Heart right ventricle (tissue), 16 donors: ENCODE measurements around the gene OR10AD1. TPM values are rescaled to one million over a fixed set of nuclear protein-coding genes. Genes with fewer than 3 reads are reported as not detected.

Experiments used
- ATAC-seq, 8 donors: fragments of 200-7000 bp; cut with Tn5 transposase; one replicate each; pipeline ENCODE4 v1.9.1; 2020; ENCODE audit warnings: mild to moderate bottlenecking in 8 of 8, moderate library complexity in 8 of 8, moderate number of reproducible peaks in 1 of 8
- DNase-seq, 2 donors: peaks; one replicate each; pipeline ENCODE4 v3.0.0-alpha.2; 2020
- H3K27ac ChIP-seq, 10 donors: fragments of 200-600 bp; sonication (generic) in 2 of 10; one replicate each; pipeline versions ENCODE4 v1.5.0 to v1.8.0; 2020 to 2022; ENCODE audit warnings: mild to moderate bottlenecking in 3 of 10
- H3K27me3 ChIP-seq, 7 donors: fragments of 200-600 bp; one replicate each; pipeline ENCODE4 v1.8.0; 2021 to 2022; ENCODE audit warnings: mild to moderate bottlenecking in 2 of 7
- H3K36me3 ChIP-seq, 9 donors: fragments of 200-600 bp; sonication (generic) in 1 of 9; one replicate each; pipeline versions ENCODE4 v1.5.0 to v1.8.0; 2020 to 2022; ENCODE audit warnings: mild to moderate bottlenecking in 2 of 9
- H3K4me1 ChIP-seq, 9 donors: fragments of 200-600 bp; sonication (generic) in 1 of 9; one replicate each; pipeline versions ENCODE4 v1.5.0 to v1.8.0; 2020 to 2022; ENCODE audit warnings: mild to moderate bottlenecking in 4 of 9
- H3K4me3 ChIP-seq, 10 donors: fragments of 200-600 bp; sonication (generic) in 2 of 10; one replicate each; pipeline versions ENCODE4 v1.5.0 to v1.8.0; 2020 to 2022; ENCODE audit warnings: mild to moderate bottlenecking in 7 of 10, moderate library complexity in 2 of 10
- H3K9me3 ChIP-seq, 11 donors: fragments of 200-600 bp in 10 of 11; sonication (generic) in 2 of 11; one replicate each; pipeline versions ENCODE4 v1.5.0 to v1.8.0; 2013 to 2022; ENCODE audit warnings: mild to moderate bottlenecking in 2 of 11, control low read depth in 1 of 11, moderate library complexity in 1 of 11
- WGBS, 2 donors: extraction: QIAGEN DNeasy Blood & Tissue Kit; methylation state at CpG; one replicate each; pipeline ENCODE4 v1.1.7; 2013; ENCODE audit warnings: inconsistent platforms in 1 of 2; 5-methylcytosine and 5-hydroxymethylcytosine counted together
- intact Hi-C, 10 donors: fragments of 100-400 bp; cut with DNase I; formaldehyde crosslinking; loops; one replicate each; pipeline versions ENCODE4 v1.11.1 to v1.14.2; 2022
- polyA plus RNA-seq, 2 donors: library from polyadenylated mRNA; stranded (reverse); fragments of 200-250 nt; gene quantifications; one replicate each; pipeline ENCODE4 v1.2.3, GENCODE V29; 2013
- total RNA-seq, 10 donors: library from RNA; stranded (reverse); fragmentation: NEBNext Ultra II Directional in 3 of 10; extraction: Animal tissue kit (Norgen Biotek cat#: 25700) in 3 of 10; gene quantifications; one replicate each; pipeline versions ENCODE4 v1.2.1 to v1.2.4, GENCODE V29; 2021 to 2023
- TF ChIP-seq, protein P1 (sequence below), 9 donors: fragments of 200-600 bp; sonication (generic) in 2 of 9; IDR thresholded peaks; one replicate each; pipeline versions ENCODE4 v1.5.0 to v1.8.0; 2021 to 2022; ENCODE audit warnings: antibody characterized with exemption in 9 of 9, mild to moderate bottlenecking in 5 of 9, moderate library complexity in 1 of 9
- donor health status: Arrhythmogenic right ventricular cardiomyopathy.
- donor health status: ischemic (EF 13 %, LVEDD 7.1; RV severe dilation, severe dysfunction).
- donor health status: healthy with polysubstance abuse.
- donor health status: DM: no; HTN: yes; CAD: no.
- donor health status: DM: no; HTN: no; CAD: no.
- donor health status: ischemic (EF 25% LVEDD 6.9; RV normal size, moderate dysfunction).
- donor health status: ischemic (EF 25% LVEDD 5.7; RV mildly dilated, moderate dysfunction).
- donor health status: healthy.
- donor health status: DM: yes; HTN: yes; CAD: no.
- donor health status: Ischemic cardiomyopathy.
- donor health status: ischemic (EF 35%, LVEDD 5.7; RV mildly dilated, moderate dysfunction).
- donor health status: nonischemic (EF 11% LVEDD 7.7; RV severe dilation, severe dysfunction).
- donor health status: DM: yes; HTN: yes; CAD: no.
- donor health status: PGD.
- donor health status: ischemic (EF 29% LVEDD 5.4; RV normal size, mild dysfunction).
- donor health status: nonischemic (EF 23%, LVEDD 6.1; RV moderate dilation, normal function).

The OR10AD1 gene
- total and polyA plus RNA-seq, 12 donors, result not detected

GRCh38 chr12:48189331-48190125 is 13.6 kb downstream of the OR10AD1 start:
- H3K36me3 ChIP-seq, result no peaks in the 10 kb centered on the region
- H3K9me3 ChIP-seq, result no peaks in the 10 kb centered on the region
- intact Hi-C loops, result loop anchor here in 3 of 10 donors (10.0 kb wide), 4 partner anchors 105 to 435 kb away; partner anchors contain the start of gene ZNF641 (in 1 of the 3)
- TF ChIP-seq, protein P1, sequence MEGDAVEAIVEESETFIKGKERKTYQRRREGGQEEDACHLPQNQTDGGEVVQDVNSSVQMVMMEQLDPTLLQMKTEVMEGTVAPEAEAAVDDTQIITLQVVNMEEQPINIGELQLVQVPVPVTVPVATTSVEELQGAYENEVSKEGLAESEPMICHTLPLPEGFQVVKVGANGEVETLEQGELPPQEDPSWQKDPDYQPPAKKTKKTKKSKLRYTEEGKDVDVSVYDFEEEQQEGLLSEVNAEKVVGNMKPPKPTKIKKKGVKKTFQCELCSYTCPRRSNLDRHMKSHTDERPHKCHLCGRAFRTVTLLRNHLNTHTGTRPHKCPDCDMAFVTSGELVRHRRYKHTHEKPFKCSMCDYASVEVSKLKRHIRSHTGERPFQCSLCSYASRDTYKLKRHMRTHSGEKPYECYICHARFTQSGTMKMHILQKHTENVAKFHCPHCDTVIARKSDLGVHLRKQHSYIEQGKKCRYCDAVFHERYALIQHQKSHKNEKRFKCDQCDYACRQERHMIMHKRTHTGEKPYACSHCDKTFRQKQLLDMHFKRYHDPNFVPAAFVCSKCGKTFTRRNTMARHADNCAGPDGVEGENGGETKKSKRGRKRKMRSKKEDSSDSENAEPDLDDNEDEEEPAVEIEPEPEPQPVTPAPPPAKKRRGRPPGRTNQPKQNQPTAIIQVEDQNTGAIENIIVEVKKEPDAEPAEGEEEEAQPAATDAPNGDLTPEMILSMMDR (IDR thresholded peaks at IDR 0.05), result peak; percentile 57 to 91 (median 87)
- peaks cover 0 to 9% (median under 1%) of the 10 kb centered on the region in 9 donors for H3K4me1 ChIP-seq
- no peak overlapping the region for H3K27ac ChIP-seq
- ATAC-seq, result peak; percentile 54 to 77 (median 70)
- 41 to 45% methylated on average over 6 of the region's 6 CpGs for WGBS, 2 donors
- no peak overlapping the region for H3K4me3 ChIP-seq
- peaks cover 0 to 27% (median 6%) of the 10 kb centered on the region in 7 donors for H3K27me3 ChIP-seq
- DNase-seq, result peak in 1 of 2 donors; percentile 59

GRCh38 chr12:48187916-48188695 is 15.0 kb downstream of the OR10AD1 start:
- ATAC-seq, result no peak
- no peak for DNase-seq
- H3K4me3 ChIP-seq, result no peak overlapping the region
- H3K36me3 ChIP-seq, result no peaks in the 10 kb centered on the region
- TF ChIP-seq, protein P1 (IDR thresholded peaks at IDR 0.05), result no peak
- 87 to 88% methylated on average over 10 of the region's 10 CpGs for WGBS, 2 donors
- intact Hi-C loops, result loop anchor here in 1 of 10 donors (10.0 kb wide), 1 partner anchor 437 kb away; no protein-coding TSS in a partner anchor
- H3K4me1 ChIP-seq, result peaks cover 0 to 21% (median 13%) of the 10 kb centered on the region in 9 donors
- no peak overlapping the region for H3K27ac ChIP-seq
- H3K27me3 ChIP-seq, result peaks cover 0 to 40% (median 20%) of the 10 kb centered on the region in 7 donors
- H3K9me3 ChIP-seq, result no peaks in the 10 kb centered on the region

- Histone ChIP-seq H3K36me3 (no peaks in the 10 kb centered on the region), H3K27ac (no peak overlapping the region), H3K9me3 (no peaks in the 10 kb centered on the region), H3K4me1 (peaks cover 0 to 28% (median 22%) of the 10 kb centered on the region in 9 donors), H3K4me3 (peak overlapping the region in 3 of 10 donors; percentile 63 to 89 (median 71)), H3K27me3 (peaks cover 0 to 62% (median 41%) of the 10 kb centered on the region in 7 donors)
- TF ChIP-seq, protein P1 (IDR thresholded peaks at IDR 0.05), result no peak
- intact Hi-C loops, result loop anchor here in 1 of 10 donors (10.0 kb wide), 1 partner anchor 439 kb away; no protein-coding TSS in a partner anchor
- 69 to 70% methylated on average over 10 of the region's 10 CpGs for WGBS, 2 donors
- ATAC-seq (no peak), DNase-seq (no peak)
Observed at GRCh38 chr12:48185181-48185919, 17.7 kb downstream of the OR10AD1 start.
